ENCODE measurements around the gene ILF3.

DNA sequence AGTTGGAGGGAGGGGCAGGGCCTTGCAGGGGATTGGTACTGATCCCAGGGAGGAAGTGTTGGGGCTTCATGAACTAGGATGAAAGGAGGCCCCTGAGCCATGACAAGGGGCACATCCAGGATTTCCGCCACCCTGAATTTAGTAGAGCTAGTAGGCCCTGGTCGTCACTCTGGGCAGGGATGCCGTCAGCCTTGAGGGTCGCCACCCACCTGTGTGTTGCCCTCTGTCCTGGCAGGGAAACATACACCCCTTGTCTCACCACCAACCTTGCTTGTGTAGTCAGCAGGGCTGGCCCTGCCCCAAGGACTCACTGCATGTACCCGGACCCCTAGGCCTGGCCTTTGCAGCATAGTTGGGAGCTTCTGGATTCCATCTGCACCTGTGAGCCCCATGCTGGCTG, 37.7 kb downstream of the ILF3 start:
- TF ChIP-seq SUZ12 (IDR thresholded peaks at IDR 0.05) (no peak), ARNT (IDR thresholded peaks at IDR 0.05) (no peak), ZNF384 (IDR thresholded peaks at IDR 0.05) (no peak), TARDBP (IDR thresholded peaks at IDR 0.05) (no peak), LEF1 (IDR thresholded peaks at IDR 0.05; ENCODE audit: borderline replicate concordance) (no peak)
- TF ChIP-seq, protein P1, sequence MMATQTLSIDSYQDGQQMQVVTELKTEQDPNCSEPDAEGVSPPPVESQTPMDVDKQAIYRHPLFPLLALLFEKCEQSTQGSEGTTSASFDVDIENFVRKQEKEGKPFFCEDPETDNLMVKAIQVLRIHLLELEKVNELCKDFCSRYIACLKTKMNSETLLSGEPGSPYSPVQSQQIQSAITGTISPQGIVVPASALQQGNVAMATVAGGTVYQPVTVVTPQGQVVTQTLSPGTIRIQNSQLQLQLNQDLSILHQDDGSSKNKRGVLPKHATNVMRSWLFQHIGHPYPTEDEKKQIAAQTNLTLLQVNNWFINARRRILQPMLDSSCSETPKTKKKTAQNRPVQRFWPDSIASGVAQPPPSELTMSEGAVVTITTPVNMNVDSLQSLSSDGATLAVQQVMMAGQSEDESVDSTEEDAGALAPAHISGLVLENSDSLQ (IDR thresholded peaks at IDR 0.05), result no peak
